HG02588 (cell line): Measurements from ENCODE around the gene FNDC11.
"Not testable (repeated sequence)": the region's sequence is repeated elsewhere in the genome, so short reads cannot be mapped to it uniquely, and the experiment has no call there.

Source experiments
- ATAC-seq: cut with Tn5 transposase; IDR thresholded peaks from one replicate; pipeline ENCODE4 v1.9.1; 2021; ENCODE audit warnings: mild to moderate bottlenecking, moderate library complexity; ENCODE audit not compliant: unreplicated experiment

Gene FNDC11

GRCh38 chr20:63566395-63567135, 12.6 kb downstream of the FNDC11 start:
- no peak for ATAC-seq

- no peak for ATAC-seq
Measured at GRCh38 chr20:63567136-63567385, 13.1 kb downstream of the FNDC11 start.

- ATAC-seq, result peak; percentile 58
Measured at GRCh38 chr20:63567386-63568169, 13.6 kb downstream of the FNDC11 start.

- peak; percentile 3 for ATAC-seq
Measured at GRCh38 chr20:63568170-63568981, 14.4 kb downstream of the FNDC11 start.

DNA sequence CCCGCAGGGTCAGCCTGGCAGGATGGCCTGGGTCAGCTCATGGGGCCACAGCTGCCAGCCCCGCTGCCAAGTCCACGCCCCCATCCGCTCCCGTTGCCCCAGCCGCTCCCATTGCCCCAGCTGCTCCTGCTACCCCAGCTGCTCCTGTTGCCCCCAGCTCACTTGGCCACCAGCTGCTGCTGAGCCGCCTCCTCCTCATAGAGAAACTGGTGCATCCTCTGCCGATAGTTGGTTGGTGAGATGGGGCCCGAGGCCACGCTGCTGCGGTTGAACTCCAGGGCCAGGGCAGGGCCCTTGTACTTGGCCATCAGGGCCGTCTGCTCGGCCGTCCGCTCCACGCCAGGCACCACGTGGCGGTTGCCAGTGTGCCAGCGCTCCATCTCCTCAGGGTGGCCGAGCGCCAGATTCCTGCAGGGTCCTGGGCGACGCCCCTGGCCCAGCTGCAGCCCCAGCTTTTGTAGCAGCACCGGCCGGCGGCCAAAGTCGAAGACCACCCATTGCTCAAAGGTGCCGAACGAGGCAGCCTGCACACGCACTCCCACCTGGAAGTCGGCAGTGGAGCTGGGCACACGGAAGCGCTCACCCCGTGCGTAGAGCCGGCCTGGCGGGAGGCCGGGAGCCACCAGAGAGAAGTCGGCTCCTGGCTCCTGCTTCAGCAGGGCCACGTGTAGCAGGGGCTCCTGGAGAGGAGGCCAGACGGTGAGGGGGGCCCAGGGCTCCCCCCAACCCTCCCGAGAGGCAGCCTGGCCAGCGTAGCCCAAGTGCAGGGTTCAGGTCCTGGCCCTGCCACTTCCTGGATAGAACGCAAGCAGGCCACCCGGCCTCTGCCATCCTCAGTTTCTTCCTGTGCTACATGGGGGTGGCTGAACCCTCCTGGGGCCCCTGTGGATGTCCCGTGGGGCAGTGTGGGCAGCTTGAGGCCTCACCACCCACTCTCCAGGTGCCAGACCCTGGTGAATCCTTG, 15.3 kb downstream of the FNDC11 start:
- no peak for ATAC-seq

- ATAC-seq, result no peak
Measured at GRCh38 chr20:63570281-63571086, 16.5 kb downstream of the FNDC11 start.

- ATAC-seq, result not testable (repeated sequence)
Measured at GRCh38 chr20:63571087-63571478, 17.1 kb downstream of the FNDC11 start.

GRCh38 chr20:63572071-63572787, 18.3 kb downstream of the FNDC11 start:
- ATAC-seq, result no peak

- ATAC-seq, result no peak
Measured at GRCh38 chr20:63572788-63573646, 19.1 kb downstream of the FNDC11 start.

- no peak for ATAC-seq
Measured at GRCh38 chr20:63573647-63574131, 19.7 kb downstream of the FNDC11 start.

DNA sequence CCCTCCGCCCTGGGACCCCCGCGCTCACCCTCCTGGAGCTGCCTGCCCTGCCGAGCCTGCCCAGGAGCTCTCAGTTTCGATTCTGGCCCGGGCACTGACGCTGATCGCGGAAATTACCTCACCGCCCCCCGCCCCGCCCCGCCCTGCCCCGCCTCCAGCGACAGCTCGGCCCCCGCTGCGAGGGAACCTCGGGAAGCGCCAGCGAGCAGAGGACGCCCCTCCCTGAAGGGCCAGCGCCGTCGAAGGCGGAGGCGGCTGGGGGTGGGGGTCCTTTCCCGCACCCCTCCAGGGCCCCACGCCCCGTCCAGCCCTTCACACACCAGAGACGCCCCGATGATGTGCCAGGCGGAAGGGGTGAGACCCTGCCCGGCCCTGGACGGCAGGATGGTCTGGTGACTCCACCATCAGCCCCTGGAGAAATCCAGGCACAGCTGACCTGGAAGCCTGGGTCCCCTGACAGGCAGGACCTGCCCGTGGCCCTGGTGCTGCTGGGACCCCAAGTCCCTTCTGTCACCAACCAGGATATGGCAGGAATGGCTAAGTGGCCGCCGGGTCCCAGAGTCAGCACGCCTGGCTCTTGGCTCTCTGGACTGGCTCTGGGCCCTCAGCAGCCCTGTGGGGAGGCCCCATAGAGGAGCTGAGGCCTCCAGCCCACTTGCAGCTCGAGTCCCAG, 20.3 kb downstream of the FNDC11 start, which contains the start of gene HELZ2:
TSS of gene HELZ2 (minus strand) at position 84 of the 673 bp plus-strand sequence. CDS start 1,854 bp downstream, outside the sequence.
- ATAC-seq, result no peak

DNA sequence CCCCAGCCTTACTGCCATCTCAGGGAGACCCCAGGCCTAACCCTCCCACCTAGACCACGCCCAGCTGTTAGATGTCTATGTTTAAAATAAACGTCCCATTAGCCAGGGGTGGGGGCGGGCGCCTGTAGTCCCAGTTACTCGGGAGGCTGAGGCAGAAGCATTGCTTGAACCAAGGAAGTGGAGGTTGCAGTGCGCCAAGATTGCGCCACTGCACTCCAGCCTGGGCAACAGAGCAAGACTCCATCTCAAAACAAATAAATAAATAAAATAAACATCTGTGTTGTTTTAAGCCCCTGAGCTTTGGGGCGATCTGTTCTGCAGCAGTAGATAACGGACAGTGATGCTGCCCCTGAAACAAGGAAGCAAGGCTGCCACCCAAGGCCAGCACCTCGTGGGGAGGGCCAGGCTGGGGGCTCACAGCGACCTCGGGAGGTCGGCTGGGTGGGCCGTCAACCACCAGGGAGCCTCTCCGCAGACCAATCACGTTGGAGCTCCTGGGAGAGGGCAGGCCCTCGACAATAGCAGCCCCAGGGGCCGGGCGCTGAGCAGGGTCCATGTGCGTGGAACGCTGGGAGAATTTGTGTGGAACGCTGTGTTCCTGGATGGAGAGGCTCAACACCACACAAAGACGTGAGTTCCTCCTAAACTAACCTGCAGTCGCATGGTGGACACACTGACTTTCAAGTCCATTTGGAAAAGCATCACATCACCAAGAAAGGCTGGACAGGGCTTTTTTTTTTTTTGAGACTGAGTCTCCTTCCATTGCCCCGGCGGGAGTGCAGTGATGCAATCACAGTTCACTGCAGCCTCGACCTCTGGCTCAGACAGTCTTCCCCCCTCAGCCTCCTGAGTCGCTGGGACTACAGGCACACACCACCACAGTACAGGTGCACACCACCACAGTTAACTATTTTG, 21.1 kb downstream of the FNDC11 start:
- no peak for ATAC-seq

- ATAC-seq, result no peak
Measured at GRCh38 chr20:63576311-63576710, 22.4 kb downstream of the FNDC11 start.

DNA sequence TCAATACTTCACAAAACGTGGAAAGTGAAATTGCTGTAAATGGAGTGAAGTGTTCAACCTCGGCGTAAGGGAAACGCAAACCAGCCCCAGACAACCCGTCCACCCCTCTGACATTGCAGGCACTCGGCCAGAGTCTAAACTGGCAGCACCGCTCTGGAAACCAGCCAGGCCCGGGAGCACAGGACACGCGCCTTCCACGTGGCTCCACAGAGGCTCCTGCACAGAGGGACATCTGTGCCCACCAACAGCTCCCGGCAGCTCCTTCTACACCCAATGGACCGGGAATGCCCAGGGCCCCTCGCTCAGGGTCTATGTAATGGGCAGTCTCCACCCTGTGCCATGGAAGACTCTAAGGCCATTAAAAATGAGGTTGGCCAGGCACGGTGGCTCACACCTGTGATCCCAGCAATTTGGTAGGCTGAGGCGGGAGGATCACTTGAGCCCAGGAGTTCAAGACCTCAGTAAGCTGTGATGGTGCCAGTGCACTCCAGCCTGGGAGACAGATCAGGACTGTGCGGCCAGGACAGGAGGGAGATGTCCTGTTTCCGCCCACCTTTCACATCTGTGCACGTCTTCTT, 23.4 kb downstream of the FNDC11 start:
- no peak for ATAC-seq

- no peak for ATAC-seq
Measured at GRCh38 chr20:63578224-63579016, 24.5 kb downstream of the FNDC11 start.
